Mesendoderm (in vitro differentiated cells): ENCODE data around the gene ABCC4.

Experiments used
- DNase-seq: peaks from one replicate; pipeline ENCODE4 v3.0.0; 2013
- H2AK5ac ChIP-seq: 2 replicates; pipeline ENCODE4 v1.6.1; 2013; ENCODE audit warnings: low read length, inconsistent platforms
- H2BK120ac ChIP-seq: 2 replicates; pipeline ENCODE4 v1.6.1; 2013; ENCODE audit warnings: low read depth, mild to moderate bottlenecking, low read length, moderate library complexity, mixed read lengths
- H2BK15ac ChIP-seq: replicated peaks from 2 replicates; pipeline ENCODE4 v1.6.1; 2013; ENCODE audit warnings: low read depth, mild to moderate bottlenecking, moderate library complexity
- H2BK5ac ChIP-seq: 2 replicates; pipeline ENCODE4 v1.6.1; 2013; ENCODE audit warnings: low read length, inconsistent platforms
- H3K18ac ChIP-seq: 2 replicates; pipeline ENCODE4 v1.6.1; 2013; ENCODE audit warnings: mild to moderate bottlenecking, low read length, mixed read lengths
- H3K23ac ChIP-seq: one replicate; pipeline ENCODE4 v1.6.1; 2013; ENCODE audit warnings: low read length
- H3K27ac ChIP-seq: 2 replicates; pipeline ENCODE4 v1.5.1; 2013; ENCODE audit warnings: low read depth, mild to moderate bottlenecking, inconsistent platforms, low read length, moderate library complexity
- H3K27me3 ChIP-seq: 2 replicates; pipeline ENCODE4 v1.6.1; 2013; ENCODE audit warnings: low read length, control low read depth, mild to moderate bottlenecking, inconsistent platforms; ENCODE audit not compliant: insufficient read depth, poor library complexity
- H3K36me3 ChIP-seq: 2 replicates; pipeline ENCODE4 v1.6.1; 2013; ENCODE audit warnings: low read length, inconsistent platforms; ENCODE audit not compliant: control insufficient read depth, insufficient read depth
- H3K4ac ChIP-seq: one replicate; pipeline ENCODE4 v1.6.1; 2013; ENCODE audit warnings: low read depth, mild to moderate bottlenecking, low read length, moderate library complexity
- H3K4me1 ChIP-seq: 2 replicates; pipeline ENCODE4 v1.6.1; 2013; ENCODE audit warnings: low read depth, low read length, inconsistent platforms; ENCODE audit not compliant: control insufficient read depth
- H3K4me2 ChIP-seq: 2 replicates; pipeline ENCODE4 v1.6.1; 2013; ENCODE audit warnings: low read length
- H3K4me3 ChIP-seq: 2 replicates; pipeline ENCODE4 v1.5.1; 2013; ENCODE audit warnings: mild to moderate bottlenecking, low read length
- H3K56ac ChIP-seq: one replicate; pipeline ENCODE4 v1.6.1; 2013; ENCODE audit warnings: low read length
- H3K79me1 ChIP-seq: 2 replicates; pipeline ENCODE4 v1.6.1; 2013; ENCODE audit warnings: low read length, inconsistent platforms
- H3K79me2 ChIP-seq: 2 replicates; pipeline ENCODE4 v1.6.1; 2013; ENCODE audit warnings: mild to moderate bottlenecking, low read length; ENCODE audit not compliant: control insufficient read depth, insufficient read depth
- H3K9ac ChIP-seq: 2 replicates; pipeline ENCODE4 v1.6.1; 2013; ENCODE audit warnings: low read length, inconsistent platforms
- H4K5ac ChIP-seq: one replicate; pipeline ENCODE4 v1.6.1; 2013; ENCODE audit warnings: low read length
- H4K8ac ChIP-seq: one replicate; pipeline ENCODE4 v1.6.1; 2013; ENCODE audit warnings: low read depth, mild to moderate bottlenecking, control low read depth, low read length, moderate library complexity
- WGBS: extraction: QIAGEN DNeasy Blood & Tissue Kit; methylation state at CpG from one replicate; pipeline ENCODE4 v1.1.7; 2013; ENCODE audit warnings: low lambda C conversion rate, missing lambda C conversion rate; ENCODE audit not compliant: insufficient coverage; ENCODE audit errors: extremely low coverage; 5-methylcytosine and 5-hydroxymethylcytosine counted together

Gene ABCC4

DNA sequence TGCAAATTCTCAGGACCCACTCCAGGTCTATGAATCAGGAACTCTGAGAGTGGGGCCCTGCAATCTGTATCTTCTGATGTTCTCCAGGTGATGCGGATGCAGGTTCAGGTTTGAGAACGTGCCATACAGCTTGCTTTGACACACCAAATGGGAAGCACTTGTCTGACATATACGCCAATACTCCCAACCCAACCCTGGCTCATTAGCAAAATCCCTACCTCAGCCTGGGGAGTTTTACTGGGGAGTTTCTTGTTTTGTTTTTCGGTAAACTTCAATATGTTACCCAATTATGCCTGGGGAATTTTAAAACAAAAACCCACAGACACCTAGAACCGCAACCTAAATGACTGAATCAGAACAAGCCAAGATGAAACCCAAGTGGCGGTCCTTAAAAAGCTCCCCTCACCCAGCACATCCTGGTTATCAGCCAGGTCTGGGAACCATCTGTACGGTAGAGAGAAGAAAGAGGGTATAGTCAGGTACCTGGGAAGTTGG lies 41.2 kb downstream of the ABCC4 start:
- WGBS: no CpG with 5 or more reads among the region's 7 CpGs

DNA sequence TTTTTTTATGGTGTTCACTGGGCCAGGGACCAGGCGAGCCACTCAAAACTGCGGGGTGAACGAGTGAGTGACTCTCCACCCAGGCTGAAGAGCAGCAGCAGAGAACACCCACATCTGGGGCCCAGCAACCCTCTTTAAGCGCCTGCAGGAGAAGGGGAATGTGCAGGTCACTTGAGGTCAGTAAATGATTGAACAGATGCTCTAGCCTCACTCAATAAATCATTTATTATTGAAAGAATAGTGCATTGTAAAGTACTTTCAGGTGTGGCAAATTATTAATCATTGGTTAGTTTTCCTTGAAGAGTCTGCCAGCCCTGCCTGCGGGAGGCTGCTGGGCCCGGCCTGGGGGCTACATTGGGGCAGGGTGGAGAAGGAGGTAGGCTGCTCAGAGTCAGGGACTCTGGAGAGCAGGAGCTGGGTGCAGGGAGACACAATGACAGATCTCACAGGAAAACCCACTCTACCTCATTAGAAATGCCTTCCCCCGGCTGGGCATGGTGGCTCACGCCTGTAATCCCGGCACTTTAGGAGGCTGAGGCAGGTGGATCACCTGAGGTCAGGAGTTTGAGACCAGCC lies 42.5 kb downstream of the ABCC4 start:
- Histone ChIP-seq H2BK120ac (no peak overlapping the region), H3K27ac (no peak overlapping the region)

More for the DNA sequence above, 41.2 kb downstream of the ABCC4 start:
- Histone ChIP-seq H2AK5ac (no peak overlapping the region), H3K27me3 (no peaks in the 10 kb centered on the region), H3K4me1 (no peaks in the 10 kb centered on the region), H3K4ac (no peak overlapping the region), H3K23ac (peak overlapping the region; percentile 50), H3K79me1 (no peaks in the 10 kb centered on the region), H3K27ac (no peak overlapping the region), H3K79me2 (no peaks in the 10 kb centered on the region), H2BK120ac (no peak overlapping the region), H3K9ac (no peak overlapping the region), H3K56ac (no peak overlapping the region), H3K18ac (no peak overlapping the region), H3K4me2 (no peak overlapping the region), H2BK5ac (no peak overlapping the region), H2BK15ac (no peak overlapping the region), H4K5ac (no peak overlapping the region), H4K8ac (no peak overlapping the region), H3K36me3 (no peaks in the 10 kb centered on the region), H3K4me3 (no peak overlapping the region)
- no peak for DNase-seq

DNA sequence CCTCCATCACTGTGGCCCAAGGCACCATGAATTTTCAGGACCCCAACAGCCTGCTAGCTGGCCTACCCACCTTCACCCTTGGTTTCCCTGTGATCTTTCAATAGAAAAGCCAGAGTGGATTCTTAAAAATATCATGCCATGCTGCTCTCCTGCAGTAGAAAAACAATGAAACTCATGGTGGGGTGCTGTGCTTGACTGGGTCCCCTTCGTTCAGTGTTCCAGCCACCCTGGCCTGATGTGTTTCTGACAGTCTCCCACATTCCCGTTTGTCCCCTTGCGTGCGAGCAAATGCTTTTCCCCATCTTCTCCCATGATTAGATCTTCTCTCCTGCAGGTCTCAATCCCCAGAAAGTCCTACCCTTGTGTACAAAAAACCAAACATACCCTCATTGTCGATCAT lies 43.2 kb downstream of the ABCC4 start:
- no peak overlapping the region for H2BK120ac ChIP-seq
- no peaks in the 10 kb centered on the region for H3K27me3 ChIP-seq
- H4K8ac ChIP-seq: no peak overlapping the region
- no peak overlapping the region for H3K18ac ChIP-seq
- H3K4me3 ChIP-seq: no peak overlapping the region
- H3K23ac ChIP-seq: no peak overlapping the region
- no peaks in the 10 kb centered on the region for H3K79me1 ChIP-seq
- no peak overlapping the region for H2AK5ac ChIP-seq
- no peak overlapping the region for H3K4me2 ChIP-seq
- H3K4me1 ChIP-seq: peaks cover 2% of the 10 kb centered on the region
- no peak for DNase-seq
- H2BK15ac ChIP-seq: no peak overlapping the region
- no peaks in the 10 kb centered on the region for H3K79me2 ChIP-seq
- no peak overlapping the region for H3K56ac ChIP-seq
- H3K36me3 ChIP-seq: no peaks in the 10 kb centered on the region
- 100% methylated on average over 1 of the region's 5 CpGs for WGBS
- H3K4ac ChIP-seq: no peak overlapping the region
- H3K27ac ChIP-seq: no peak overlapping the region
- no peak overlapping the region for H2BK5ac ChIP-seq
- H3K9ac ChIP-seq: no peak overlapping the region
- no peak overlapping the region for H4K5ac ChIP-seq

More for the DNA sequence above, 42.5 kb downstream of the ABCC4 start:
- no peak overlapping the region for H3K9ac ChIP-seq
- H3K4me2 ChIP-seq: no peak overlapping the region
- H2BK5ac ChIP-seq: no peak overlapping the region
- no peak overlapping the region for H2AK5ac ChIP-seq
- H3K23ac ChIP-seq: no peak overlapping the region
- H3K79me1 ChIP-seq: no peaks in the 10 kb centered on the region
- H3K4ac ChIP-seq: no peak overlapping the region
- H3K18ac ChIP-seq: no peak overlapping the region
- no peak overlapping the region for H4K5ac ChIP-seq
- no peaks in the 10 kb centered on the region for H3K36me3 ChIP-seq
- H3K4me1 ChIP-seq: peaks cover 2% of the 10 kb centered on the region
- no peak overlapping the region for H3K56ac ChIP-seq
- no peak overlapping the region for H2BK15ac ChIP-seq
- no peaks in the 10 kb centered on the region for H3K79me2 ChIP-seq
- H3K4me3 ChIP-seq: no peak overlapping the region
- WGBS: no CpG with 5 or more reads among the region's 9 CpGs
- H3K27me3 ChIP-seq: no peaks in the 10 kb centered on the region
- no peak overlapping the region for H4K8ac ChIP-seq
- DNase-seq: no peak

DNA sequence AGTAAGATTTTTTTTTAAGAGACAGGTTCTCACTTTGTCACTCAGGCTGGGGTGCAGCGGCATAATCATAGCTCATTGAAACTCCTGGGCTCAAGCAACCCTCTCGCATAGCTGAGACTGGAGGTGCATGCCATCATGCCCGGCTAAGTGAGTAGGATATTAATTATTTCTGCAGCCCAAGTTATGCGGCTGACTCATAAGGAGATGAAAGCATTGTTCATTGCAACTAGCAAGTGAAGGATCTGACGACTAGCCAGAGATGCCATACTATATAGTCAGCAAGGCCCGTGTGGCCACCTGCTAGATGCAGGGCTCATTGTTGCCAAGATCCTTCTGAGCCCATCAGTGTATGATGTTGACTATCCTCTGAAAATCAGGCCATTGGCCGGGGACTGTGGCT lies 45.2 kb downstream of the ABCC4 start:
- no peaks in the 10 kb centered on the region for H3K27me3 ChIP-seq
- H3K18ac ChIP-seq: no peak overlapping the region
- no peak overlapping the region for H3K27ac ChIP-seq
- peak; percentile 17 for DNase-seq
- H2BK5ac ChIP-seq: no peak overlapping the region
- no peak overlapping the region for H3K4ac ChIP-seq
- H3K4me3 ChIP-seq: no peak overlapping the region
- H2BK15ac ChIP-seq: no peak overlapping the region
- H3K56ac ChIP-seq: no peak overlapping the region
- no peaks in the 10 kb centered on the region for H3K79me1 ChIP-seq
- no peak overlapping the region for H3K23ac ChIP-seq
- no peak overlapping the region for H4K5ac ChIP-seq
- no peaks in the 10 kb centered on the region for H3K79me2 ChIP-seq
- no peak overlapping the region for H3K9ac ChIP-seq
- no CpG with 5 or more reads among the region's 7 CpGs for WGBS
- no peak overlapping the region for H2AK5ac ChIP-seq
- no peak overlapping the region for H2BK120ac ChIP-seq
- no peak overlapping the region for H4K8ac ChIP-seq
- H3K36me3 ChIP-seq: no peaks in the 10 kb centered on the region
- H3K4me1 ChIP-seq: peaks cover 2% of the 10 kb centered on the region
- H3K4me2 ChIP-seq: no peak overlapping the region

DNA sequence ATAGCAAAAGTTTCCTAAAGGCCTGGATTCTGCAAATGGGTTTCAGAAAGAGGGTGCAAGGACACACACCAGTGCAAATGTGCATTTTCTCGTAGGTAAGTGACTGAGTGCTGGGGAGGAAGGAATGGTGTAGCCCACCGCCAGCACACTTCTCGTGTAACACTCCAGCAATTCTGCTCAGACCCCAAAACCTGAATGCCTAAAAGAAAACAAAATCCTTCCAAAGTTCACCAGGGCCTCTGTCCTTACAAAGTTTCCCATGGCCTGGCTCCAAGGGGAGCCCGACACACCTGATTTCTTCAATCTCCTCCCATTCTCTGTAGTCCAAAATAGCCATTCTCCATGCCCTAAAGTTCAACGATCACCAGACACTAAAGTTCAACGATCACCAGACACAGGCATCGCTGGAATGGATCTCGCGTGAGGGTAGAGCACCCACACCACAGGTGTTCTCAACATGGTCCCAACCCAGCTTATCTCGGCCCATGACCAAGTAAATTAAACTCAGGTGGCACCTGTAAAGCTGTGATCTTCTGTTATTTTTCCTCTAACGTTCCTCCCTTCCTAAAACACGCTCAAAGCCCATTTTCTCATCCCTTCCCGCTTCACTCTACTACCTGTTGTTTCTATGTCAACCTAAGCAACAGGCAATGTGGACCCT lies 46.0 kb downstream of the ABCC4 start:
- no peak overlapping the region for H3K18ac ChIP-seq
- no peak overlapping the region for H3K9ac ChIP-seq
- H3K79me2 ChIP-seq: no peaks in the 10 kb centered on the region
- H2BK5ac ChIP-seq: no peak overlapping the region
- DNase-seq: no peak
- no peak overlapping the region for H2BK120ac ChIP-seq
- H4K5ac ChIP-seq: no peak overlapping the region
- no peak overlapping the region for H3K4me3 ChIP-seq
- H3K4ac ChIP-seq: no peak overlapping the region
- H3K27ac ChIP-seq: no peak overlapping the region
- H3K79me1 ChIP-seq: no peaks in the 10 kb centered on the region
- no peak overlapping the region for H3K23ac ChIP-seq
- no peak overlapping the region for H2AK5ac ChIP-seq
- H3K36me3 ChIP-seq: no peaks in the 10 kb centered on the region
- H2BK15ac ChIP-seq: no peak overlapping the region
- no peaks in the 10 kb centered on the region for H3K27me3 ChIP-seq
- no peak overlapping the region for H3K4me2 ChIP-seq
- WGBS: 100% methylated on average over 3 of the region's 13 CpGs
- H3K4me1 ChIP-seq: peaks cover 2% of the 10 kb centered on the region
- no peak overlapping the region for H4K8ac ChIP-seq
- no peak overlapping the region for H3K56ac ChIP-seq
